Adrenal gland (tissue), 5 donors: ENCODE results near the gene EMILIN1.

ENCODE experiments used
- POLR2A ChIP-seq, 2 donors: fragments of 450-650 bp; IDR thresholded peaks; one replicate each; pipeline ENCODE4 v1.6.1; 2017; ENCODE audit warnings: antibody characterized with exemption in 2 of 2, mild to moderate bottlenecking in 2 of 2, moderate library complexity in 1 of 2
- TF ChIP-seq, protein P1 (sequence below), 6 experiments: fragments of 450-650 bp in 4 of 6; fragments of 200-600 bp in 2 of 6; sonication (generic) in 1 of 6; IDR thresholded peaks; 1 replicate in 5 of 6; 2 replicates in 1 of 6; pipeline versions ENCODE4 v1.5.1 to v1.8.0; 2016 to 2021; ENCODE audit warnings: antibody characterized with exemption in 6 of 6, mild to moderate bottlenecking in 2 of 6, moderate library complexity in 1 of 6
- donor health status: DM: no; HTN: no; CAD: no.

GRCh38 chr2:27041752-27042151 lies 36.7 kb upstream of the EMILIN1 start:
- TF ChIP-seq, protein P1, sequence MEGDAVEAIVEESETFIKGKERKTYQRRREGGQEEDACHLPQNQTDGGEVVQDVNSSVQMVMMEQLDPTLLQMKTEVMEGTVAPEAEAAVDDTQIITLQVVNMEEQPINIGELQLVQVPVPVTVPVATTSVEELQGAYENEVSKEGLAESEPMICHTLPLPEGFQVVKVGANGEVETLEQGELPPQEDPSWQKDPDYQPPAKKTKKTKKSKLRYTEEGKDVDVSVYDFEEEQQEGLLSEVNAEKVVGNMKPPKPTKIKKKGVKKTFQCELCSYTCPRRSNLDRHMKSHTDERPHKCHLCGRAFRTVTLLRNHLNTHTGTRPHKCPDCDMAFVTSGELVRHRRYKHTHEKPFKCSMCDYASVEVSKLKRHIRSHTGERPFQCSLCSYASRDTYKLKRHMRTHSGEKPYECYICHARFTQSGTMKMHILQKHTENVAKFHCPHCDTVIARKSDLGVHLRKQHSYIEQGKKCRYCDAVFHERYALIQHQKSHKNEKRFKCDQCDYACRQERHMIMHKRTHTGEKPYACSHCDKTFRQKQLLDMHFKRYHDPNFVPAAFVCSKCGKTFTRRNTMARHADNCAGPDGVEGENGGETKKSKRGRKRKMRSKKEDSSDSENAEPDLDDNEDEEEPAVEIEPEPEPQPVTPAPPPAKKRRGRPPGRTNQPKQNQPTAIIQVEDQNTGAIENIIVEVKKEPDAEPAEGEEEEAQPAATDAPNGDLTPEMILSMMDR (IDR thresholded peaks at IDR 0.05) = no peak
- TF ChIP-seq POLR2A (IDR thresholded peaks at IDR 0.05) = no peak
